NCI-H82 (cell line): Measurements from ENCODE around the gene GAREM2.

Source experiments
- DNase-seq: peaks from one replicate; lab custom pipeline; 2025; lab: John Stamatoyannopoulos, UW

Gene GAREM2

GRCh38 chr2:26169681-26170414, 3.0 kb upstream of the GAREM2 start:
- no peak for DNase-seq

GRCh38 chr2:26170795-26171194, 2.1 kb upstream of the GAREM2 start:
- no peak for DNase-seq

DNA sequence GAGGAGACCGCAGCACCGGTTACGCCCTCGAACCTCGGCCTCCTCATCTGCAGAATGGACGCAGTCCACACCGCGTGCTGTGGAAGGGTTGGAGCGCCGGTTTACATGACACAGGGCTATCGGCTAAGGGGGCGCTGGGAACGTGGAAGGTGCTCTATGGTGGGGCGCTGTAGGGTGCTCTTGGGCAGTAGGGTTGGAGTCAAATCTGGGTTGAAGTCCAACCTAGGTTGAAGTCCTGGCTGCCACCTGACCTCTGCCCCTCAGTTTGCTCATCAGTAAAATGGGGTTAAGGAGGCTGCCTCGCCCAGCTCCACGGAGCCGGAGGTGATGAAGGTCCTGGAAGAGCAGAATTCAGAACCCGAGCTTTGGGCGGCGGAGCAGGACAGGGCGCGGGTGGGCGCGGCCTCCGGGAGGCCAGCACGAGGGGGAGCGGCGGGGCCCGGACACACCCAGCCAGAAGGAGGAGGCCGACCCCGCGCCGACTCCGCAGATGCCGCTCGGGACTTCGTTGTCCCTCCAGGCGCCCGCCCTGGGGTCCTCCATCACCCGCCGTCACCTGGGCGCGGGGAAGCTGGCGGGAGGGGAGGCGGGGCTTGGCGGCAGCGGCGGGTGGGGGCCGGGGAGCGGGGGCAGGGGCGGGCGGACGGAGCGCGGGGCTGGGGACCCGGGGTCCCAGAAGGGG, 558 bp upstream of the GAREM2 start:
- peak; percentile 67 for DNase-seq

- peak; percentile 41 for DNase-seq
Measured at GRCh38 chr2:26173776-26174482, 1.0 kb downstream of the GAREM2 start.

GRCh38 chr2:26174691-26175465, 2.0 kb downstream of the GAREM2 start:
- peak; percentile 40 for DNase-seq

DNA sequence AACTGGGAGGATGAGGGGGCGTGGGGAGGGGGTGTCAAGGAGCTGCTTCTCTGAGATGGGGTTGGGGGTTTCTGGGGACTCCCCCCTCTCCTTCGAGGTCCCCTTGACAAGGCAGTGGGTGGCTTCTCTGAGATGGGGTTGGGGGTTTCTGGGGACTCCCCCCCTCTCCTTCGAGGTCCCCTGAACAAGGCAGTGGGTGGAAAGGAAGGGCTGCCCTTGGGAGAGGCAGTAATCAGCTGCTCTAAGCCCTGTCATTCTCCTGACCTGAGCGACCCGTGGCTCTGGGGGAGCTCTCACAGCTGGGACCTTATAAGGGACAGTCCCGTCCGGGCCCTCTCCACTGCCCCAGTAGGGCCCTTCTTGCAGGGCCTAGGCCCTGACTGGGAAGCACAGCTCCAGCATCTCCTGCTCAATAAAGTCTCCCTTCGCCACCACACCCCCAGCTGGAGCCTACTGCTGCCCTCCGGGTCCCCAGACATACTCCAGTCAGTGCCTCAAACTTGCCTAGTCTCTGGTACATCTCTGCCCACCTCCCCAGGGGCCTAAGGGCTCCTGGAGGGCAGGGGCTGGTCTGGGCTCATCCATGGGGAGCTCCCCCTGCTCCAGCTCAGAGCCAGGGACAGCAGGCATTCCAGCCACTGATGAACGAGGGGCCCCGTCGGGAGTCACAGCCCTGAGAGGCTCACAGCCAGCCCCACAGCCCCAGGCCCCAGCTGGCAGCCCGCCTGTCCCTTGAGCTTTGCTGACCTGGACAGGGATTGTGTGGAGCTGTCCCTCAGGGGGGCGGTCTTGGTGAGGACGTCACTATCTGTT, 2.8 kb downstream of the GAREM2 start:
- DNase-seq: no peak

DNA sequence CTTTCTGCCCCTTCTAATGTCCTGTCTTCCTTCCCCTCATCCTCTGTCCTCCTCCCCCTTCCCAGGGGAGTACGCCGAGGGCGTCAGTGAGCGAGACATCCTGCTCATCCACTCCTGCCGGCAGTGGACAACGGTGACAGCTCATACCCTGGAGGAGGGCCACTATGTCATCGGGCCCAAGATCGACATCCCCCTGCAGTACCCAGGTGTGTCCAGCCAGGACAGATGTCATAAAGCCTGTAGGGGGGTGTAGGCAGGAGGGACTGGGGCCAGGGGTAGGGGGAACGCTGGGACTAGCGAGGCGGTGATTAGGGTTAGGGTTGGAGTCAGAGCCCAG, 3.4 kb downstream of the GAREM2 start:
- DNase-seq: no peak

GRCh38 chr2:26177122-26177521, 4.2 kb downstream of the GAREM2 start:
- DNase-seq: no peak

- DNase-seq: no peak
Measured at GRCh38 chr2:26178246-26178645, 5.4 kb downstream of the GAREM2 start.

- no peak for DNase-seq
Measured at GRCh38 chr2:26178746-26179436, 6.0 kb downstream of the GAREM2 start.

DNA sequence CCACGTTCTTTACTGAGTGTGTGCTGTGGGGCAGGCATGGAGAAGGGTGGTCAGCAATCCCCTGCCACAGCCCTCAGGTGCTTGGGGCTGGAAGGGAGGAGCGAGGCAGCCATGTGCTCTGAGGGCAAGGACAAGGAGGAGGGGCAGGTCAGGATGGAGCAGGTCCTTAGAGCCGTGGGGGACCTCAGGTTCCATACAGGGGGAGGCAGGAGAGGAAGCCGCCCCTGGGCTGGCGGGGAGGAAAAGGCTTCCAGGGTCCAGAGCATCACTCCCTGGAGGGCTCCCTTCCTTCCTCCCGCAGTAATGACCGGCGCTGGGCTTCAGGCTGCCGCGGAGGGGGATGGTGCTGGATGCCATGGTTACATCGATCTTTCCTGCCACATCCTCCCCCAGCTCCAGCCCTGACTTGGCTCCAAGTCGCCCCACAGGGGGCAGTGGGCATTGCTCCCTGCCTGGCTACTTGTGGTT, 6.6 kb downstream of the GAREM2 start:
- DNase-seq: no peak

- DNase-seq: no peak
Measured at GRCh38 chr2:26182441-26182840, 9.6 kb downstream of the GAREM2 start.

GRCh38 chr2:26182887-26183630, 10.2 kb downstream of the GAREM2 start:
- DNase-seq: no peak

- DNase-seq: no peak
Measured at GRCh38 chr2:26184121-26184520, 11.2 kb downstream of the GAREM2 start.

- no peak for DNase-seq
Measured at GRCh38 chr2:26184555-26185303, 11.8 kb downstream of the GAREM2 start.

DNA sequence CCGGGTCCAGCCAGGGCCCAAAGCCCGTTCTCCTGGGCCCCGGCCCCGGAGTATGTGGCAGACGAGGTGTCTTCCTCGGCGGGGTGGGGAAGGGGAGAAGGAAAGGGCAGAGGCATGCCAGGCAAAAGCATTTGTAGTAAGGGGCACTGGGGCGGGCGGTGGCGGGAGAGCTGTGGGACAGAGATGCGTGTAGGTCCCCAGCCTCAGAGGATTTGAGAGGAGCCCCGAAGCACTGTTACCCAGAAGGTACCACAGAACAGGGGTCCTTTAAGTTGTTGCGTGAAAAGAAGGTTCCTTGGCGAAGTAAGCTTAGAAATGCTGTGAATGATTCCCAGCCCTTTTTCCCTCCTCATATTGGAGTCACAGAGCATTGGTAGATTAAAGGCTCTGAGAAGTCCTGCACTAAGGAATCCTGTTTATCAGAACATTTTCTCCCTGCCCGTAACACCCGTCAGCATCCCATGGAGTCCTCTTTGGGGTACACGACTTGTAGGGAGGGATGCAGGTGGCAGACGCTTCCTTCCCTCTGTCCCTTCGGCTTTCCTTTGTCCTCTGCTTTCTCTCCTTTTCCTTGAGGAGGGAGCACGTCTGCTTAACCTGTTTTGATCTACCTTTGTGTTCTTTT, 12.5 kb downstream of the GAREM2 start:
- no peak for DNase-seq

- no peak for DNase-seq
Measured at GRCh38 chr2:26185954-26186770, 13.3 kb downstream of the GAREM2 start.

DNA sequence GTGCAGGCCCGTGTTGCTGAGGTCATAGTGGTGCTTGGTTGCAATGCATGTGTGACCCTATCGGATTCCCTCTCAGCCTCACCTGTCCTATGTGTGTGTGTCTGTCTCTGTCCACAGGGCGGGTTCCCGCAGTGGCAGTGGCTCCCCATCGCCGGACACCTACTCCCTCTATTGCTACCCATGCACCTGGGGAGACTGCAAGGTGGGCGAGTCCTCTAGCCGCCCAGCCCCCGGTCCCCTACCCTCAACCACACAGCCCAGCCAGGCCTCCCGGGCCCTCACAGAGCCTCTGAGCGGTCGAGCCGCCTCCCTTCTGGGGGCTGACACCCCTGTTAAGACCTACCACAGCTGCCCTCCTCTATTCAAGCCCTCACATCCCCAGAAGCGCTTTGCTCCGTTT, 14.2 kb downstream of the GAREM2 start:
- DNase-seq: no peak
